Measurements from ENCODE around the gene LRCH1.

DNA sequence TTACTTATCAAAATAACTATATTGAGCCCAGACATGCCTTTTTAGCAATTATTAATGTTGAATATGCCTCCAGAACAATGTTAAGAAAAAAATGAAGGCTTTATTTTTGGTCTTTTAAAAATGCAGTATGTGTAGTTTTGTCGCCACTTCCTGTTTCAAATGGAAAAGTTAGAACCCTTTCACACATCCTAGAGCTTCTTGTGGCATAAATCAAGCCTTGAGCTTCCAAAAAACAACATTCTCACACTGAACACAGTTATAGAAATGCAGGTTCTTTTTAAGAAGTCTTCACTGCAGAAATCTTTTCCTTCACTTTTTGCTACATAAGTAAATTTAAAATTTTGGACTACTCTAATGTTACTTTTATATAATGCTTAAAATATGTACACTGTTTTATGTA lies 135.3 kb downstream of the LRCH1 start:
- TF ChIP-seq, protein P1, sequence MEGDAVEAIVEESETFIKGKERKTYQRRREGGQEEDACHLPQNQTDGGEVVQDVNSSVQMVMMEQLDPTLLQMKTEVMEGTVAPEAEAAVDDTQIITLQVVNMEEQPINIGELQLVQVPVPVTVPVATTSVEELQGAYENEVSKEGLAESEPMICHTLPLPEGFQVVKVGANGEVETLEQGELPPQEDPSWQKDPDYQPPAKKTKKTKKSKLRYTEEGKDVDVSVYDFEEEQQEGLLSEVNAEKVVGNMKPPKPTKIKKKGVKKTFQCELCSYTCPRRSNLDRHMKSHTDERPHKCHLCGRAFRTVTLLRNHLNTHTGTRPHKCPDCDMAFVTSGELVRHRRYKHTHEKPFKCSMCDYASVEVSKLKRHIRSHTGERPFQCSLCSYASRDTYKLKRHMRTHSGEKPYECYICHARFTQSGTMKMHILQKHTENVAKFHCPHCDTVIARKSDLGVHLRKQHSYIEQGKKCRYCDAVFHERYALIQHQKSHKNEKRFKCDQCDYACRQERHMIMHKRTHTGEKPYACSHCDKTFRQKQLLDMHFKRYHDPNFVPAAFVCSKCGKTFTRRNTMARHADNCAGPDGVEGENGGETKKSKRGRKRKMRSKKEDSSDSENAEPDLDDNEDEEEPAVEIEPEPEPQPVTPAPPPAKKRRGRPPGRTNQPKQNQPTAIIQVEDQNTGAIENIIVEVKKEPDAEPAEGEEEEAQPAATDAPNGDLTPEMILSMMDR (IDR thresholded peaks at IDR 0.05), result no peak
- no peak for TF ChIP-seq POLR2A (IDR thresholded peaks at IDR 0.05)
